ENCODE measurements around the gene MAST1. TPM values are rescaled to one million over a fixed set of nuclear protein-coding genes. Genes with fewer than 3 reads are reported as not detected.
"Not testable (repeated sequence)": the region's sequence is repeated elsewhere in the genome, so short reads cannot be mapped to it uniquely, and the experiment has no call there.

Gene MAST1
- total RNA-seq, 1 donor: under 0.01 TPM

GRCh38 chr19:12794971-12795381 lies 43.3 kb upstream of the MAST1 start:
- DNase-seq (ENCODE audit: low read depth): peak; percentile 55
- TF ChIP-seq, protein P1, sequence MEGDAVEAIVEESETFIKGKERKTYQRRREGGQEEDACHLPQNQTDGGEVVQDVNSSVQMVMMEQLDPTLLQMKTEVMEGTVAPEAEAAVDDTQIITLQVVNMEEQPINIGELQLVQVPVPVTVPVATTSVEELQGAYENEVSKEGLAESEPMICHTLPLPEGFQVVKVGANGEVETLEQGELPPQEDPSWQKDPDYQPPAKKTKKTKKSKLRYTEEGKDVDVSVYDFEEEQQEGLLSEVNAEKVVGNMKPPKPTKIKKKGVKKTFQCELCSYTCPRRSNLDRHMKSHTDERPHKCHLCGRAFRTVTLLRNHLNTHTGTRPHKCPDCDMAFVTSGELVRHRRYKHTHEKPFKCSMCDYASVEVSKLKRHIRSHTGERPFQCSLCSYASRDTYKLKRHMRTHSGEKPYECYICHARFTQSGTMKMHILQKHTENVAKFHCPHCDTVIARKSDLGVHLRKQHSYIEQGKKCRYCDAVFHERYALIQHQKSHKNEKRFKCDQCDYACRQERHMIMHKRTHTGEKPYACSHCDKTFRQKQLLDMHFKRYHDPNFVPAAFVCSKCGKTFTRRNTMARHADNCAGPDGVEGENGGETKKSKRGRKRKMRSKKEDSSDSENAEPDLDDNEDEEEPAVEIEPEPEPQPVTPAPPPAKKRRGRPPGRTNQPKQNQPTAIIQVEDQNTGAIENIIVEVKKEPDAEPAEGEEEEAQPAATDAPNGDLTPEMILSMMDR (IDR thresholded peaks at IDR 0.05; ENCODE audit: insufficient read depth, low read length): no peak
- no peak overlapping the region for H3K4me3 ChIP-seq (ENCODE audit: low read depth, low read length)

GRCh38 chr19:12796146-12797071 lies 41.9 kb upstream of the MAST1 start:
- TF ChIP-seq, protein P1 (IDR thresholded peaks at IDR 0.05; ENCODE audit: insufficient read depth, low read length): peak; percentile 98

GRCh38 chr19:12797141-12797587 lies 41.2 kb upstream of the MAST1 start:
- TF ChIP-seq, protein P1 (IDR thresholded peaks at IDR 0.05; ENCODE audit: insufficient read depth, low read length): no peak
- no peak overlapping the region for H3K4me3 ChIP-seq (ENCODE audit: low read depth, low read length)
- DNase-seq (ENCODE audit: low read depth): no peak

More at GRCh38 chr19:12796146-12797071, 41.9 kb upstream of the MAST1 start:
- peak; percentile 86 for DNase-seq (ENCODE audit: low read depth)
- no peak overlapping the region for H3K4me3 ChIP-seq (ENCODE audit: low read depth, low read length)

DNA sequence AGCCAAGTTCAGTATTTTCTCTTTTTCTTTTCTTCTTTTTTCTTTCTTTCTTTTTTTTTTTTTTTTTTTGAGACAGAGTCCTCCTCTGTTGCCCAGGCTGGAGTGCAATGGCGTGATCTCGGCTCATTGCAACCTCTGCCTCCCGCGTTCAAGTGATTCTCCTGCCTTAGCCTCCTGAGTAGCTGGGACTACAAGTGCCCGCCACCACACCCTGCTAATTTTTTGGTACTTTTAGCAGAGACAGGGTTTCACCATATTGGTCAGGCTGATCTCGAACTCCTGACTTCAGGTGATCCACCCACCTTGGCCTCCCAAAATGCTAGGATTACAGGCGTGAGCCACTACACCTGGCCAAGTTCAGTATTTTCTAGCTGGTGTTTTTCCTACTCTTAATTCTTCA lies 40.7 kb upstream of the MAST1 start:
- not testable (repeated sequence) for H3K4me3 ChIP-seq (ENCODE audit: low read depth, low read length); DNase-seq (ENCODE audit: low read depth)

DNA sequence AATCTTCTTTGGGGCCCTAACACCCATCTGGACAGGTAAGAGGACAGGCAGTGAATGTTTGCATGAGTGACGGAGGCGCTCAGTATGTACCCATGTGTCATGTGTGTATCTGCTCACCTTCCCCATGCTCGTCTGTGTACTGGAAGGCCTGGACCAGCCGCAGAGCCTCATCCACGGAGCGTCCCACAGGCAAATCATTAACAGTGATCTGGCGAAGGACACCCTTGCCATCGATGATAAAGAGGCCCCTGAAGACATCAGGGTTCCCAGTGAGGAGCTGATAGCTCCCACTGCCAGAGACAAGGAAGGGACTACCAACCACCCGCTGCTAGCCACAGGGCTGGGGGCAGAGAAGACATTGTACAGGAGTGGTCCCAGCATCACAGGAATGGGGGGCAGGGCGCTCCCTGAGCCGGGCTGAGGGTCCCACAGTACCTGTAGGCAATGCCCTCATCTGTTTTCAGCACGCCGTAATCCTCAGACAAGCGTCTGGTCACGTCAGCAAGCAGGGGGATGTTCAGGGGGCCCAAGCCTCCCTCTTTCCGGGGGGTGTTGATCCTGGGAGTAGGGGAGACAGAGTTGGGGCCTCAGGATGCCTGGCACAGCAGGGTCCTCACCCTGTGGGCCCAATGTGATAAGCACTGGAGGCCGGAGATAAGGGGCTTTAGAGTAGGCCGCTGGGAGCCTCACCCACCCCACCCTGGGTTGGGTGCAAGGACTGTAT lies 38.4 kb upstream of the MAST1 start:
- TF ChIP-seq, protein P1 (IDR thresholded peaks at IDR 0.05; ENCODE audit: insufficient read depth, low read length): no peak
- H3K4me3 ChIP-seq (ENCODE audit: low read depth, low read length): no peak overlapping the region
- DNase-seq (ENCODE audit: low read depth): no peak

GRCh38 chr19:12800466-12800770 lies 37.9 kb upstream of the MAST1 start:
- TF ChIP-seq, protein P1 (IDR thresholded peaks at IDR 0.05; ENCODE audit: insufficient read depth, low read length): no peak
- DNase-seq (ENCODE audit: low read depth): no peak
- H3K4me3 ChIP-seq (ENCODE audit: low read depth, low read length): peak overlapping the region; percentile 94

GRCh38 chr19:12800923-12801465 lies 37.3 kb upstream of the MAST1 start:
- TF ChIP-seq, protein P1 (IDR thresholded peaks at IDR 0.05; ENCODE audit: insufficient read depth, low read length): no peak
- H3K4me3 ChIP-seq (ENCODE audit: low read depth, low read length): peak overlapping the region; percentile 94
- no peak for DNase-seq (ENCODE audit: low read depth)

Data from fibroblast of the aortic adventitia (primary cell).